Measurements from ENCODE around the gene IQGAP2.
A peak's percentile ranks its signal among the peaks of the same experiment; 100 is the strongest.

The IQGAP2 gene

GRCh38 chr5:76626738-76627137, 223.7 kb downstream of the IQGAP2 start:
- H3K9ac ChIP-seq (ENCODE audit: insufficient read length, low read depth): no peak overlapping the region
- H3K36me3 ChIP-seq (ENCODE audit: insufficient read depth, insufficient read length, low read length): no peaks in the 10 kb centered on the region
- DNase-seq (ENCODE audit: low read depth, low spot score): no peak
- TF ChIP-seq SUZ12 (IDR thresholded peaks at IDR 0.05; ENCODE audit: extremely low read depth, insufficient read depth, insufficient read length) (no peak), YY1 (IDR thresholded peaks at IDR 0.05; ENCODE audit: insufficient read depth, insufficient read length) (no peak), ZNF274 (IDR thresholded peaks at IDR 0.05; ENCODE audit: low read depth, low read length) (no peak)
- no peaks in the 10 kb centered on the region for H3K9me3 ChIP-seq (ENCODE audit: insufficient read depth, low read length)
- H3K4me1 ChIP-seq (ENCODE audit: insufficient read depth, insufficient read length): no peaks in the 10 kb centered on the region
- no peaks in the 10 kb centered on the region for H3K27me3 ChIP-seq (ENCODE audit: insufficient read depth, insufficient read length)
- no peak overlapping the region for H3K4me3 ChIP-seq (ENCODE audit: insufficient read length, low read depth)

- Histone ChIP-seq H3K9ac (ENCODE audit: insufficient read length, low read depth) (no peak overlapping the region), H3K4me1 (ENCODE audit: insufficient read depth, insufficient read length) (no peaks in the 10 kb centered on the region), H3K4me3 (ENCODE audit: insufficient read length, low read depth) (no peak overlapping the region), H3K9me3 (ENCODE audit: insufficient read depth, low read length) (no peaks in the 10 kb centered on the region), H3K27me3 (ENCODE audit: insufficient read depth, insufficient read length) (no peaks in the 10 kb centered on the region), H3K36me3 (ENCODE audit: insufficient read depth, insufficient read length, low read length) (no peaks in the 10 kb centered on the region)
- no peak for DNase-seq (ENCODE audit: low read depth, low spot score)
- TF ChIP-seq ZNF274 (IDR thresholded peaks at IDR 0.05; ENCODE audit: low read depth, low read length) (no peak), YY1 (IDR thresholded peaks at IDR 0.05; ENCODE audit: insufficient read depth, insufficient read length) (no peak), SUZ12 (IDR thresholded peaks at IDR 0.05; ENCODE audit: extremely low read depth, insufficient read depth, insufficient read length) (no peak)
Measured at GRCh38 chr5:76634661-76635060, 231.6 kb downstream of the IQGAP2 start.

DNA sequence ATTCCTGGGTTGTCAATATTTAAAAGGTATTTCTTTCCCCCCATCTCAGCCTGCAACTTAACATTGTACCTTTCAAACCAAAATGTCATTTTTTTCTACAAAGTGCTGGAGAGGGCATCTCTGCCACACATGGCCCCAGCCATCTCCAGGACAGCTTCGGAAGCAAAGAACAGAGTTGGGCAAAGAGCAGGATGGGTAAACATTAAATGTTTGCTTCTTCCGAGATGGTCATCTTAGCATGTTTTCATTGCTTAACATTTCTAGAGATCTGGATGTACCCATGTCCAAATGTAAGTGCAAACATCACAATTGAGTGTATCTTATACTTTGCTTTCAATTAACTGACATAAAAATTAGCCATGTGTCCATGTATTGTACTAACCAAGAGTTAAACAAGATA, 234.4 kb downstream of the IQGAP2 start:
- no peak for TF ChIP-seq YY1 (IDR thresholded peaks at IDR 0.05; ENCODE audit: insufficient read depth, insufficient read length)
- TF ChIP-seq SUZ12 (IDR thresholded peaks at IDR 0.05; ENCODE audit: extremely low read depth, insufficient read depth, insufficient read length): no peak
- no peak for TF ChIP-seq ZNF274 (IDR thresholded peaks at IDR 0.05; ENCODE audit: low read depth, low read length)
- Histone ChIP-seq H3K27me3 (ENCODE audit: insufficient read depth, insufficient read length) (no peaks in the 10 kb centered on the region), H3K4me3 (ENCODE audit: insufficient read length, low read depth) (no peak overlapping the region), H3K36me3 (ENCODE audit: insufficient read depth, insufficient read length, low read length) (peaks cover 3% of the 10 kb centered on the region), H3K4me1 (ENCODE audit: insufficient read depth, insufficient read length) (no peaks in the 10 kb centered on the region), H3K9ac (ENCODE audit: insufficient read length, low read depth) (no peak overlapping the region), H3K9me3 (ENCODE audit: insufficient read depth, low read length) (no peaks in the 10 kb centered on the region)
- no peak for DNase-seq (ENCODE audit: low read depth, low spot score)

DNA sequence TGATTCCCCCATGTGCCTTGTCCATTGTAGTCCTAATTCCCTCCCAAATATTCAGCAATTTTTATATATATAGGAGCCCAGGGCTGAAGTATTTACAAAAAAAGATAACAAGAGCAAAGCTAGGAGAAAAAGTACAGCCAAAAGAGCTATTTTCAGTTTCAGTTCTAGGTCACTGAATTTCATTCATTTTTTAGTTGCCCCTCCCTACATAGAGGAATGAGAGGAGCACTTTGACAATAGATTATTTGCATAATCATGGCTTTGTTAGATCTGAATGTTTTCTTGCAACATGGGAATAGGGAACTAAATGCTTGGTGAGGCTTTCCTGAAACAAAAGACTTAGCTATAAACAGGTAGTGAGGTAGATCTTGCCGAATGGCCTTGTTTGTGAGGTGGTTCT, 235.4 kb downstream of the IQGAP2 start:
- H3K4me1 ChIP-seq (ENCODE audit: insufficient read depth, insufficient read length): no peaks in the 10 kb centered on the region
- no peaks in the 10 kb centered on the region for H3K9me3 ChIP-seq (ENCODE audit: insufficient read depth, low read length)
- TF ChIP-seq ZNF274 (IDR thresholded peaks at IDR 0.05; ENCODE audit: low read depth, low read length) (no peak), SUZ12 (IDR thresholded peaks at IDR 0.05; ENCODE audit: extremely low read depth, insufficient read depth, insufficient read length) (no peak), YY1 (IDR thresholded peaks at IDR 0.05; ENCODE audit: insufficient read depth, insufficient read length) (no peak)
- H3K4me3 ChIP-seq (ENCODE audit: insufficient read length, low read depth): no peak overlapping the region
- no peak overlapping the region for H3K9ac ChIP-seq (ENCODE audit: insufficient read length, low read depth)
- H3K27me3 ChIP-seq (ENCODE audit: insufficient read depth, insufficient read length): no peaks in the 10 kb centered on the region
- DNase-seq (ENCODE audit: low read depth, low spot score): no peak
- peaks cover 3% of the 10 kb centered on the region for H3K36me3 ChIP-seq (ENCODE audit: insufficient read depth, insufficient read length, low read length)

- H3K4me3 ChIP-seq (ENCODE audit: insufficient read length, low read depth): no peak overlapping the region
- no peaks in the 10 kb centered on the region for H3K4me1 ChIP-seq (ENCODE audit: insufficient read depth, insufficient read length)
- peaks cover 3% of the 10 kb centered on the region for H3K36me3 ChIP-seq (ENCODE audit: insufficient read depth, insufficient read length, low read length)
- TF ChIP-seq YY1 (IDR thresholded peaks at IDR 0.05; ENCODE audit: insufficient read depth, insufficient read length): no peak
- no peak for TF ChIP-seq ZNF274 (IDR thresholded peaks at IDR 0.05; ENCODE audit: low read depth, low read length)
- no peak for TF ChIP-seq SUZ12 (IDR thresholded peaks at IDR 0.05; ENCODE audit: extremely low read depth, insufficient read depth, insufficient read length)
- DNase-seq (ENCODE audit: low read depth, low spot score): peak; percentile 43
- H3K9me3 ChIP-seq (ENCODE audit: insufficient read depth, low read length): no peaks in the 10 kb centered on the region
- H3K9ac ChIP-seq (ENCODE audit: insufficient read length, low read depth): no peak overlapping the region
- H3K27me3 ChIP-seq (ENCODE audit: insufficient read depth, insufficient read length): no peaks in the 10 kb centered on the region
Measured at GRCh38 chr5:76641514-76642120, 238.5 kb downstream of the IQGAP2 start.

DNA sequence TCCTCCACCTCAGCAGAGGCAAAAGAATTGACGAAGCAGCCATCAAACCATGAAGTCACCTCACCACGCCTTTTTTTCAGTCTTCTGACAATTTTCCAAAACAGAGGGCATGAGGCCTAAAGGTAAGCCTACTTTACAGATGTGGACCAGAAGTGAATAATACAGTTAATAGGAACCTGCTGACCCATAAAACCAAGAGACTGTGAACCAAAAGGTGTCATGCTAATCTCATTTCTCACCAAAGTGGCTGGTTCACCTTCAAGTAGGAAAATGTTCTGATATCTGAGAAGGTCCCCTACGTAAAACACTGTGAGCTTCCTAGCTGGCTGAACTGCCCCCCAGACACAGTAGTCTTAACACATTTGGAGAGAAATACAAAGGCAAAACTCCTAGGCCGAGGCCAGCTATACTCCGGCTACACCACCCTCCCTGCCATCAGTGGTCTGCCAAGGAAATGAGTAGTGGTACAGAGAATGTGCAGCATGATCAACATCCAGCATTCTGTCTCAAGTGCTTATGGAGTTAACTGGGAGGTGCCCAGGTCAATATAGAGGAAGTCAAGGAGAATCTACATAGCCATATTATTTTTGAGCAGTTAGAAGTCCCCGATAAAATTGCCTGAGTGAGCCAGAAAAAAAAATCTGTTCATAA, 239.4 kb downstream of the IQGAP2 start:
- peaks cover 3% of the 10 kb centered on the region for H3K36me3 ChIP-seq (ENCODE audit: insufficient read depth, insufficient read length, low read length)
- no peaks in the 10 kb centered on the region for H3K4me1 ChIP-seq (ENCODE audit: insufficient read depth, insufficient read length)
- H3K9ac ChIP-seq (ENCODE audit: insufficient read length, low read depth): no peak overlapping the region
- TF ChIP-seq ZNF274 (IDR thresholded peaks at IDR 0.05; ENCODE audit: low read depth, low read length) (no peak), SUZ12 (IDR thresholded peaks at IDR 0.05; ENCODE audit: extremely low read depth, insufficient read depth, insufficient read length) (no peak), YY1 (IDR thresholded peaks at IDR 0.05; ENCODE audit: insufficient read depth, insufficient read length) (no peak)
- no peaks in the 10 kb centered on the region for H3K9me3 ChIP-seq (ENCODE audit: insufficient read depth, low read length)
- no peak for DNase-seq (ENCODE audit: low read depth, low spot score)
- H3K4me3 ChIP-seq (ENCODE audit: insufficient read length, low read depth): no peak overlapping the region
- no peaks in the 10 kb centered on the region for H3K27me3 ChIP-seq (ENCODE audit: insufficient read depth, insufficient read length)

DNA sequence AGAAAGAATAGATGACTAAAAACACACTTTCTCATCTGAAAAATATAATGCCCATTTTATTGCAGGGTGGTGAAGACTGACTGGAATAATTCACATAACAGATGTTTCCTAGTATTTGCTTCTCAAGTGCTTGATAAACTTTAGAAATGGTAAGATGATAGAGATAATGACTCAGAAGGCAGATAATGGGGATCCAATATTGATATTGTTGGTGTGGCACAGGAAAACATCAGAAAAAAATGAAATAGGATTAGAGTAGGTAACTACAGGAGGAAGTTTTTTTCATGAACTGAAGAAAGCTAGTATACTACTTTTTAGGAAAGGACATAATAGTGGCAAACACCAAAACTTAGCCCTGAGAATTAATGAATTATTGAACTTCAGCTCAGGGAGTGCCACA, 240.3 kb downstream of the IQGAP2 start:
- Histone ChIP-seq H3K9me3 (ENCODE audit: insufficient read depth, low read length) (no peaks in the 10 kb centered on the region; the same call in 1 of the 2 replicates), H3K4me3 (ENCODE audit: insufficient read length, low read depth) (no peak overlapping the region), H3K9ac (ENCODE audit: insufficient read length, low read depth) (no peak overlapping the region), H3K27me3 (ENCODE audit: insufficient read depth, insufficient read length) (no peaks in the 10 kb centered on the region), H3K36me3 (ENCODE audit: insufficient read depth, insufficient read length, low read length) (peaks cover 3% of the 10 kb centered on the region), H3K4me1 (ENCODE audit: insufficient read depth, insufficient read length) (no peaks in the 10 kb centered on the region)
- TF ChIP-seq YY1 (IDR thresholded peaks at IDR 0.05; ENCODE audit: insufficient read depth, insufficient read length) (no peak), SUZ12 (IDR thresholded peaks at IDR 0.05; ENCODE audit: extremely low read depth, insufficient read depth, insufficient read length) (no peak), ZNF274 (IDR thresholded peaks at IDR 0.05; ENCODE audit: low read depth, low read length) (no peak)
- no peak for DNase-seq (ENCODE audit: low read depth, low spot score)
